HEK293 (cell line): Measurements from ENCODE around the gene GPR18.

ENCODE experiments used
- CTCF ChIA-PET: fragments of 350-600 bp; formaldehyde crosslinking; extraction: SDS; loops from one replicate; lab custom pipeline; 2021; ENCODE audit warnings: antibody characterized with exemption; lab: Yijun Ruan, JAX
- POLR2A ChIA-PET: fragments of 300-600 bp; formaldehyde crosslinking; extraction: SDS; loops from one replicate; lab custom pipeline; 2020; ENCODE audit warnings: antibody characterized with exemption, inconsistent platforms; lab: Yijun Ruan, JAX
- H3K27ac ChIP-seq: fragments of 200-500 bp; sonication (Bioruptor generic); 2 replicates; pipeline ENCODE4 v1.5.1; 2014; ENCODE audit warnings: low read depth, low read length, control low read depth, inconsistent platforms; ENCODE audit errors: extremely low read depth
- H3K36me3 ChIP-seq, 2 experiments: fragments of 200-500 bp in 1 of 2; sonication (Bioruptor generic) in 1 of 2; 1 replicate in 1 of 2; 2 replicates in 1 of 2; pipeline ENCODE4 v1.5.1; 2014 to 2017; ENCODE audit warnings: inconsistent platforms in 2 of 2, low read length in 2 of 2; ENCODE audit not compliant: control insufficient read depth in 2 of 2, insufficient read depth in 1 of 2
- H3K4me1 ChIP-seq: fragments of 200-500 bp; sonication (Bioruptor generic); 2 replicates; pipeline ENCODE4 v1.5.1; 2014; ENCODE audit warnings: mild to moderate bottlenecking, low read length, inconsistent platforms; ENCODE audit not compliant: control insufficient read depth, insufficient read depth
- H3K4me3 ChIP-seq: 2 replicates; pipeline ENCODE4 v1.5.1; 2011; ENCODE audit warnings: low read depth, mild to moderate bottlenecking, control low read depth, low read length, moderate library complexity
- H3K9me3 ChIP-seq: fragments of 200-500 bp; sonication (Bioruptor generic); 2 replicates; pipeline ENCODE4 v1.5.1; 2014; ENCODE audit warnings: low read depth, low read length, inconsistent platforms; ENCODE audit not compliant: control insufficient read depth, insufficient read depth
- PRDM1 ChIP-seq: fragments of 450-650 bp; formaldehyde crosslinking; IDR thresholded peaks from 2 replicates; pipeline ENCODE4; 2016; ENCODE audit warnings: missing biosample characterization, missing genetic modification characterization
- ZNF157 ChIP-seq: fragments of 450-650 bp; formaldehyde crosslinking; IDR thresholded peaks from 2 replicates; pipeline ENCODE4 v1.5.1; 2016; ENCODE audit warnings: missing biosample characterization, missing genetic modification characterization
- ZNF350 ChIP-seq: fragments of 450-650 bp; formaldehyde crosslinking; IDR thresholded peaks from 2 replicates; pipeline ENCODE4 v1.5.0; 2017; ENCODE audit warnings: missing biosample characterization, mild to moderate bottlenecking, missing genetic modification characterization
- ZNF404 ChIP-seq: fragments of 450-650 bp; formaldehyde crosslinking; IDR thresholded peaks from 2 replicates; pipeline ENCODE4 v1.5.1; 2017; ENCODE audit warnings: missing biosample characterization, missing genetic modification characterization
- ZNF529 ChIP-seq: fragments of 450-650 bp; formaldehyde crosslinking; IDR thresholded peaks from 2 replicates; pipeline ENCODE4 v1.5.1; 2017; ENCODE audit warnings: missing genetic modification characterization, missing biosample characterization; ENCODE audit not compliant: insufficient replicate concordance
- ZNF585B ChIP-seq: fragments of 450-650 bp; formaldehyde crosslinking; IDR thresholded peaks from 2 replicates; pipeline ENCODE4 v1.5.1; 2016; ENCODE audit warnings: missing biosample characterization, missing genetic modification characterization
- ZNF600 ChIP-seq: fragments of 450-650 bp; formaldehyde crosslinking; IDR thresholded peaks from 2 replicates; pipeline ENCODE4 v1.5.1; 2016; ENCODE audit warnings: missing biosample characterization, missing genetic modification characterization
- TF ChIP-seq, protein P1 (sequence below): fragments of 450-650 bp; formaldehyde crosslinking; IDR thresholded peaks from 2 replicates; pipeline ENCODE4 v1.5.1; 2016; ENCODE audit warnings: missing biosample characterization, missing genetic modification characterization
- TF ChIP-seq, protein P2 (sequence below): fragments of 450-650 bp; formaldehyde crosslinking; IDR thresholded peaks from 2 replicates; pipeline ENCODE4 v1.5.1; 2016; ENCODE audit warnings: missing biosample characterization, missing genetic modification characterization
- TF ChIP-seq, protein P3 (sequence below): fragments of 450-650 bp; formaldehyde crosslinking; IDR thresholded peaks from 2 replicates; pipeline ENCODE4 v1.5.1; 2016; ENCODE audit warnings: missing biosample characterization, missing genetic modification characterization, borderline replicate concordance
- TF ChIP-seq, protein P4 (sequence below): fragments of 450-650 bp; formaldehyde crosslinking; IDR thresholded peaks from 2 replicates; pipeline ENCODE4 v1.5.1; 2016; ENCODE audit warnings: missing biosample characterization, missing genetic modification characterization
- TF ChIP-seq, protein P5 (sequence below): fragments of 450-650 bp; formaldehyde crosslinking; IDR thresholded peaks from 2 replicates; pipeline ENCODE4 v1.5.1; 2017; ENCODE audit warnings: missing biosample characterization, mild to moderate bottlenecking, missing genetic modification characterization, moderate library complexity

The GPR18 gene

DNA sequence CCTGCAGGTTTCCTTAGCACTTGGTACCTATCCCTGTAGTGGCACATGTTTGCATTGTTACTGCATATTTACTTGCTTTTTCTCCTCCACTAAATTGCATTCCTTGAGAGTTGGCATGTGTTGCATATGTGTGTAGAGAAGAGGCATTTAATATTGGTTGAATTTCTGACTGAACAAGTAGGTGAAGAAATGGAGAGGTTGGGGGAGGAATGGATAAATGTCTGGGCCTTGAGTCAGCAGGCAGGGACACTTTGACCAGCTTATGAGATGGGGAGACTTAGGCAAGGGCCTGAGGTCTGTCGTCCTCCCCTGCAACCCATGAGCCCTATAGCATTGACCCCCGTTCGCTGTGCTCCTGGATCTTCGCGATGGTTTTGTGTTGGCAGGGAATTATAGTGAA is 2.0 kb upstream of the GPR18 start:
- no peaks in the 10 kb centered on the region for H3K9me3 ChIP-seq
- H3K4me1 ChIP-seq, result no peaks in the 10 kb centered on the region
- no peak overlapping the region for H3K27ac ChIP-seq
- POLR2A ChIA-PET, result no interaction called here
- CTCF ChIA-PET, result interaction anchor here (0.7 to 2.7 kb wide), 4 partner anchors 9 to 177 kb away, joined by 3 to 16 read pairs (median 6); no protein-coding TSS in a partner anchor
- H3K36me3 ChIP-seq, result peaks cover 0 to 7% of the 10 kb centered on the region in 2 experiments; a peak in 1 of 3 replicates
- no peak overlapping the region for H3K4me3 ChIP-seq
- TF ChIP-seq ZNF350, result no peak
- no peak for TF ChIP-seq ZNF529 (tag by site-specific recombination)
- TF ChIP-seq ZNF600 (tag by site-specific recombination), result no peak
- TF ChIP-seq, protein P1, sequence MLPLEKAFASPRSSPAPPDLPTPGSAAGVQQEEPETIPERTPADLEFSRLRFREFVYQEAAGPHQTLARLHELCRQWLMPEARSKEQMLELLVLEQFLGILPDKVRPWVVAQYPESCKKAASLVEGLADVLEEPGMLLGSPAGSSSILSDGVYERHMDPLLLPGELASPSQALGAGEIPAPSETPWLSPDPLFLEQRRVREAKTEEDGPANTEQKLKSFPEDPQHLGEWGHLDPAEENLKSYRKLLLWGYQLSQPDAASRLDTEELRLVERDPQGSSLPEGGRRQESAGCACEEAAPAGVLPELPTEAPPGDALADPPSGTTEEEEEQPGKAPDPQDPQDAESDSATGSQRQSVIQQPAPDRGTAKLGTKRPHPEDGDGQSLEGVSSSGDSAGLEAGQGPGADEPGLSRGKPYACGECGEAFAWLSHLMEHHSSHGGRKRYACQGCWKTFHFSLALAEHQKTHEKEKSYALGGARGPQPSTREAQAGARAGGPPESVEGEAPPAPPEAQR (tag by site-specific recombination), result no peak
- TF ChIP-seq, protein P2, sequence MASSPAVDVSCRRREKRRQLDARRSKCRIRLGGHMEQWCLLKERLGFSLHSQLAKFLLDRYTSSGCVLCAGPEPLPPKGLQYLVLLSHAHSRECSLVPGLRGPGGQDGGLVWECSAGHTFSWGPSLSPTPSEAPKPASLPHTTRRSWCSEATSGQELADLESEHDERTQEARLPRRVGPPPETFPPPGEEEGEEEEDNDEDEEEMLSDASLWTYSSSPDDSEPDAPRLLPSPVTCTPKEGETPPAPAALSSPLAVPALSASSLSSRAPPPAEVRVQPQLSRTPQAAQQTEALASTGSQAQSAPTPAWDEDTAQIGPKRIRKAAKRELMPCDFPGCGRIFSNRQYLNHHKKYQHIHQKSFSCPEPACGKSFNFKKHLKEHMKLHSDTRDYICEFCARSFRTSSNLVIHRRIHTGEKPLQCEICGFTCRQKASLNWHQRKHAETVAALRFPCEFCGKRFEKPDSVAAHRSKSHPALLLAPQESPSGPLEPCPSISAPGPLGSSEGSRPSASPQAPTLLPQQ (tag by site-specific recombination), result no peak
- no peak for TF ChIP-seq ZNF404 (tag by site-specific recombination)
- TF ChIP-seq, protein P3, sequence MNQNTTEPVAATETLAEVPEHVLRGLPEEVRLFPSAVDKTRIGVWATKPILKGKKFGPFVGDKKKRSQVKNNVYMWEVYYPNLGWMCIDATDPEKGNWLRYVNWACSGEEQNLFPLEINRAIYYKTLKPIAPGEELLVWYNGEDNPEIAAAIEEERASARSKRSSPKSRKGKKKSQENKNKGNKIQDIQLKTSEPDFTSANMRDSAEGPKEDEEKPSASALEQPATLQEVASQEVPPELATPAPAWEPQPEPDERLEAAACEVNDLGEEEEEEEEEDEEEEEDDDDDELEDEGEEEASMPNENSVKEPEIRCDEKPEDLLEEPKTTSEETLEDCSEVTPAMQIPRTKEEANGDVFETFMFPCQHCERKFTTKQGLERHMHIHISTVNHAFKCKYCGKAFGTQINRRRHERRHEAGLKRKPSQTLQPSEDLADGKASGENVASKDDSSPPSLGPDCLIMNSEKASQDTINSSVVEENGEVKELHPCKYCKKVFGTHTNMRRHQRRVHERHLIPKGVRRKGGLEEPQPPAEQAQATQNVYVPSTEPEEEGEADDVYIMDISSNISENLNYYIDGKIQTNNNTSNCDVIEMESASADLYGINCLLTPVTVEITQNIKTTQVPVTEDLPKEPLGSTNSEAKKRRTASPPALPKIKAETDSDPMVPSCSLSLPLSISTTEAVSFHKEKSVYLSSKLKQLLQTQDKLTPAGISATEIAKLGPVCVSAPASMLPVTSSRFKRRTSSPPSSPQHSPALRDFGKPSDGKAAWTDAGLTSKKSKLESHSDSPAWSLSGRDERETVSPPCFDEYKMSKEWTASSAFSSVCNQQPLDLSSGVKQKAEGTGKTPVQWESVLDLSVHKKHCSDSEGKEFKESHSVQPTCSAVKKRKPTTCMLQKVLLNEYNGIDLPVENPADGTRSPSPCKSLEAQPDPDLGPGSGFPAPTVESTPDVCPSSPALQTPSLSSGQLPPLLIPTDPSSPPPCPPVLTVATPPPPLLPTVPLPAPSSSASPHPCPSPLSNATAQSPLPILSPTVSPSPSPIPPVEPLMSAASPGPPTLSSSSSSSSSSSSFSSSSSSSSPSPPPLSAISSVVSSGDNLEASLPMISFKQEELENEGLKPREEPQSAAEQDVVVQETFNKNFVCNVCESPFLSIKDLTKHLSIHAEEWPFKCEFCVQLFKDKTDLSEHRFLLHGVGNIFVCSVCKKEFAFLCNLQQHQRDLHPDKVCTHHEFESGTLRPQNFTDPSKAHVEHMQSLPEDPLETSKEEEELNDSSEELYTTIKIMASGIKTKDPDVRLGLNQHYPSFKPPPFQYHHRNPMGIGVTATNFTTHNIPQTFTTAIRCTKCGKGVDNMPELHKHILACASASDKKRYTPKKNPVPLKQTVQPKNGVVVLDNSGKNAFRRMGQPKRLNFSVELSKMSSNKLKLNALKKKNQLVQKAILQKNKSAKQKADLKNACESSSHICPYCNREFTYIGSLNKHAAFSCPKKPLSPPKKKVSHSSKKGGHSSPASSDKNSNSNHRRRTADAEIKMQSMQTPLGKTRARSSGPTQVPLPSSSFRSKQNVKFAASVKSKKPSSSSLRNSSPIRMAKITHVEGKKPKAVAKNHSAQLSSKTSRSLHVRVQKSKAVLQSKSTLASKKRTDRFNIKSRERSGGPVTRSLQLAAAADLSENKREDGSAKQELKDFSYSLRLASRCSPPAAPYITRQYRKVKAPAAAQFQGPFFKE, result no peak
- TF ChIP-seq, protein P4, sequence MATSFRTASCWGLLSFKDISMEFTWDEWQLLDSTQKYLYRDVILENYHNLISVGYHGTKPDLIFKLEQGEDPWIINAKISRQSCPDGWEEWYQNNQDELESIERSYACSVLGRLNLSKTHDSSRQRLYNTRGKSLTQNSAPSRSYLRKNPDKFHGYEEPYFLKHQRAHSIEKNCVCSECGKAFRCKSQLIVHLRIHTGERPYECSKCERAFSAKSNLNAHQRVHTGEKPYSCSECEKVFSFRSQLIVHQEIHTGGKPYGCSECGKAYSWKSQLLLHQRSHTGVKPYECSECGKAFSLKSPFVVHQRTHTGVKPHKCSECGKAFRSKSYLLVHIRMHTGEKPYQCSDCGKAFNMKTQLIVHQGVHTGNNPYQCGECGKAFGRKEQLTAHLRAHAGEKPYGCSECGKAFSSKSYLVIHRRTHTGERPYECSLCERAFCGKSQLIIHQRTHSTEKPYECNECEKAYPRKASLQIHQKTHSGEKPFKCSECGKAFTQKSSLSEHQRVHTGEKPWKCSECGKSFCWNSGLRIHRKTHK, result no peak
- TF ChIP-seq ZNF585B, result no peak

DNA sequence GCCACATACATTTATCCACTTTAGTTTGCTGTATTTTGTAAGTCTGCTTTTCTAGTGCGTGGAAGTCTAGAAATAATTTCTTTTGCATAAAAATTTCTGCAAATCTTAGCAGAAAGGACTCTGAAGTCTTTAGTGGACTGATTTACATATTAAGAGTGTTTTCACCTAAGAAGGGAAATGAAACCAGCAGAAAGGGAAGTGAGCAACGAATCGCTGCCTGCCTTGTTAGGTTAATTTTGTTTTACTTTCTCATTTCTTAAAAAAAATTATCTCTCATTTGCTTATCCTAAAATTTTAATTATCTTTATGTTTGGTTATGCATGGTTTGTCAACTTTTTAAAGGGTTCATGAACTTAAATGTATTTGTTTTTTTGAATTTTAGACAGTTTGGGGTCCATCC is 767 bp upstream of the GPR18 start:
- Histone ChIP-seq H3K4me1 (no peaks in the 10 kb centered on the region), H3K36me3 (peaks cover 0 to 11% of the 10 kb centered on the region in 2 experiments; a peak in 1 of 3 replicates), H3K9me3 (no peaks in the 10 kb centered on the region), H3K27ac (no peak overlapping the region), H3K4me3 (no peak overlapping the region)
- ChIA-PET POLR2A (no interaction called here), CTCF (interaction anchor here (0.6 to 2.7 kb wide), 5 partner anchors 10 to 178 kb away, joined by 3 to 16 read pairs (median 6); no protein-coding TSS in a partner anchor)
- TF ChIP-seq ZNF157 (tag by site-specific recombination) (no peak), PRDM1 (tag by site-specific recombination) (no peak)
- TF ChIP-seq, protein P5, sequence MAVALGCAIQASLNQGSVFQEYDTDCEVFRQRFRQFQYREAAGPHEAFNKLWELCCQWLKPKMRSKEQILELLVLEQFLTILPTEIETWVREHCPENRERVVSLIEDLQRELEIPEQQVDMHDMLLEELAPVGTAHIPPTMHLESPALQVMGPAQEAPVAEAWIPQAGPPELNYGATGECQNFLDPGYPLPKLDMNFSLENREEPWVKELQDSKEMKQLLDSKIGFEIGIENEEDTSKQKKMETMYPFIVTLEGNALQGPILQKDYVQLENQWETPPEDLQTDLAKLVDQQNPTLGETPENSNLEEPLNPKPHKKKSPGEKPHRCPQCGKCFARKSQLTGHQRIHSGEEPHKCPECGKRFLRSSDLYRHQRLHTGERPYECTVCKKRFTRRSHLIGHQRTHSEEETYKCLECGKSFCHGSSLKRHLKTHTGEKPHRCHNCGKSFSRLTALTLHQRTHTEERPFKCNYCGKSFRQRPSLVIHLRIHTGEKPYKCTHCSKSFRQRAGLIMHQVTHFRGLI, result no peak
